GM19023 (cell line): Measurements from ENCODE around the gene USP6NL.

Experiments
- ATAC-seq: cut with Tn5 transposase; IDR thresholded peaks from one replicate; pipeline ENCODE4 v1.9.1; 2021; ENCODE audit warnings: mild to moderate bottlenecking, moderate library complexity; ENCODE audit not compliant: unreplicated experiment

Gene USP6NL

GRCh38 chr10:11594589-11595394, 16.7 kb downstream of the USP6NL start:
- no peak for ATAC-seq

- ATAC-seq: no peak
Measured at GRCh38 chr10:11593612-11594011, 17.8 kb downstream of the USP6NL start.

GRCh38 chr10:11589738-11590137, 21.7 kb downstream of the USP6NL start:
- no peak for ATAC-seq

GRCh38 chr10:11588873-11589574, 22.4 kb downstream of the USP6NL start:
- ATAC-seq: no peak

GRCh38 chr10:11587722-11588259, 23.7 kb downstream of the USP6NL start:
- no peak for ATAC-seq

GRCh38 chr10:11586170-11586569, 25.3 kb downstream of the USP6NL start:
- ATAC-seq: no peak

- no peak for ATAC-seq
Measured at GRCh38 chr10:11581213-11581612, 30.2 kb downstream of the USP6NL start.

- ATAC-seq: no peak
Measured at GRCh38 chr10:11579885-11580284, 31.6 kb downstream of the USP6NL start.

- peak; percentile 72 for ATAC-seq
Measured at GRCh38 chr10:11578802-11579255, 32.6 kb downstream of the USP6NL start.

GRCh38 chr10:11576092-11576809, 35.2 kb downstream of the USP6NL start:
- ATAC-seq: no peak

- ATAC-seq: peak; percentile 52
Measured at GRCh38 chr10:11573497-11573896, 38.0 kb downstream of the USP6NL start.

- no peak for ATAC-seq
Measured at GRCh38 chr10:11570751-11571150, 40.7 kb downstream of the USP6NL start.

- no peak for ATAC-seq
Measured at GRCh38 chr10:11569471-11569870, 42.0 kb downstream of the USP6NL start.

- ATAC-seq: no peak
Measured at GRCh38 chr10:11568578-11568977, 42.9 kb downstream of the USP6NL start.

GRCh38 chr10:11564741-11565140, 46.7 kb downstream of the USP6NL start:
- ATAC-seq: no peak

- ATAC-seq: no peak
Measured at GRCh38 chr10:11563936-11564335, 47.5 kb downstream of the USP6NL start.

GRCh38 chr10:11562888-11563287, 48.6 kb downstream of the USP6NL start:
- no peak for ATAC-seq

- ATAC-seq: no peak
Measured at GRCh38 chr10:11560076-11560709, 51.3 kb downstream of the USP6NL start.

GRCh38 chr10:11557967-11558366, 53.5 kb downstream of the USP6NL start:
- ATAC-seq: no peak

GRCh38 chr10:11557513-11557912, 53.9 kb downstream of the USP6NL start:
- no peak for ATAC-seq

- ATAC-seq: no peak
Measured at GRCh38 chr10:11555556-11555955, 55.9 kb downstream of the USP6NL start.
